Keratinocyte (primary cell): Measurements from ENCODE around the gene NUDT21. TPM values are rescaled to one million over a fixed set of nuclear protein-coding genes. Genes with fewer than 3 reads are reported as not detected.

Experiments
- DNase-seq: peaks from one replicate; pipeline ENCODE4 v3.0.0-alpha.2; 2011; ENCODE audit warnings: low read depth, missing footprints, low spot score
- FAIRE-seq: peaks from 2 replicates; lab custom pipeline; 2011; peaks lifted over from hg19 to GRCh38; lab: Jason Lieb, UNC
- H2AFZ ChIP-seq: 2 replicates; pipeline ENCODE4 v1.6.0; 2012; ENCODE audit warnings: low read length, control low read depth, inconsistent platforms; ENCODE audit not compliant: control insufficient read depth
- H3K27ac ChIP-seq: 2 replicates; pipeline ENCODE4 v1.5.1; 2011; ENCODE audit warnings: low read length; ENCODE audit not compliant: control insufficient read depth, insufficient read depth
- H3K27me3 ChIP-seq: 3 replicates; pipeline ENCODE4 v1.6.0; 2011; ENCODE audit warnings: low read length; ENCODE audit not compliant: control insufficient read depth, insufficient read depth; ENCODE audit errors: extremely low read depth
- H3K36me3 ChIP-seq, 2 experiments: 2 replicates in 1 of 2; 3 replicates in 1 of 2; pipeline ENCODE4 v1.5.1; 2011; ENCODE audit warnings: low read length in 2 of 2, mild to moderate bottlenecking in 1 of 2; ENCODE audit not compliant: control insufficient read depth in 2 of 2, insufficient read depth in 2 of 2; ENCODE audit errors: extremely low read depth in 1 of 2
- H3K4me1 ChIP-seq: 3 replicates; pipeline ENCODE4 v1.5.1; 2011; ENCODE audit warnings: low read length; ENCODE audit not compliant: control insufficient read depth, insufficient read depth; ENCODE audit errors: extremely low read depth
- H3K4me2 ChIP-seq: 3 replicates; pipeline ENCODE4 v1.6.0; 2011; ENCODE audit warnings: low read depth, low read length; ENCODE audit not compliant: control insufficient read depth, insufficient read depth; ENCODE audit errors: extremely low read depth
- H3K4me3 ChIP-seq, 3 experiments: fragments of 200-600 bp in 1 of 3; sonication (generic) in 1 of 3; 2 replicates in 2 of 3; 3 replicates in 1 of 3; pipeline ENCODE4 v1.5.1; 2011 to 2016; ENCODE audit warnings: low read length in 3 of 3, mild to moderate bottlenecking in 3 of 3, control low read depth in 2 of 3, inconsistent platforms in 1 of 3, low read depth in 1 of 3, mixed read lengths in 1 of 3, mixed run types in 1 of 3, moderate library complexity in 1 of 3; ENCODE audit not compliant: control insufficient read depth in 2 of 3, insufficient read depth in 2 of 3; ENCODE audit errors: extremely low read depth in 1 of 3
- H3K79me2 ChIP-seq: 2 replicates; pipeline ENCODE4 v1.6.0; 2012; ENCODE audit warnings: low read length; ENCODE audit not compliant: control insufficient read depth, insufficient read depth
- H3K9ac ChIP-seq: 3 replicates; pipeline ENCODE4 v1.6.0; 2011; ENCODE audit warnings: low read length; ENCODE audit not compliant: control insufficient read depth, insufficient read depth; ENCODE audit errors: extremely low read depth
- H3K9me1 ChIP-seq: 3 replicates; pipeline ENCODE4 v1.6.0; 2011; ENCODE audit warnings: low read length; ENCODE audit not compliant: control insufficient read depth, insufficient read depth; ENCODE audit errors: extremely low read depth
- H3K9me3 ChIP-seq: 2 replicates; pipeline ENCODE4 v1.5.1; 2012; ENCODE audit warnings: low read depth, low read length; ENCODE audit not compliant: control insufficient read depth
- H4K20me1 ChIP-seq: 3 replicates; pipeline ENCODE4 v1.6.0; 2011; ENCODE audit warnings: low read length; ENCODE audit not compliant: control insufficient read depth, insufficient read depth; ENCODE audit errors: extremely low read depth
- CTCF ChIP-seq, 3 experiments: IDR thresholded peaks in 1 of 3; conservative IDR thresholded peaks in 1 of 3; optimal IDR thresholded peaks in 1 of 3; 2 replicates in 2 of 3; 3 replicates in 1 of 3; pipeline versions ENCODE3 to v1.5.1; 2011; ENCODE audit warnings: low read length in 3 of 3, mild to moderate bottlenecking in 3 of 3, moderate library complexity in 2 of 3, control low read depth in 1 of 3, inconsistent platforms in 1 of 3; ENCODE audit not compliant: insufficient read depth in 2 of 3; ENCODE audit errors: extremely low read depth in 1 of 3
- EZH2 ChIP-seq: IDR thresholded peaks from one replicate; pipeline ENCODE4 v1.6.1; 2012; ENCODE audit warnings: inconsistent platforms, mild to moderate bottlenecking, low read length, moderate library complexity
- dilution Hi-C: fragments of 300-500 bp; cut with MboI; formaldehyde crosslinking; loops from one replicate; pipeline ENCODE4 v1.7.0; 2020; ENCODE audit warnings: low sequenced_read_pairs; ENCODE audit not compliant: extremely low pct_ligation_motif_present
- polyA plus RNA-seq, 5 experiments: library from polyadenylated mRNA; depleted of rRNA in 3 of 5; stranded (reverse) in 3 of 5; stranded (forward) in 1 of 5; unstranded in 1 of 5; fragments of >200 nt; gene quantifications; 1 replicate in 1 of 5; 2 replicates in 3 of 5; 3 replicates in 1 of 5; pipeline versions ENCODE4 v1.2.1 to v1.2.3, GENCODE V29; 2011 to 2012; ENCODE audit warnings: missing spikeins in 2 of 5, low read depth in 1 of 5, low replicate concordance in 1 of 5

NUDT21 gene
- polyA plus RNA-seq, 1 donor (not counting 4 experiments of a cell fraction or from before 2014, with no cell fraction given) = 98.2 TPM

GRCh38 chr16:56405977-56406672 lies 45.0 kb downstream of the NUDT21 start:
- no peak overlapping the region for H3K27ac ChIP-seq
- H3K36me3 ChIP-seq = peaks cover 12 to 36% of the 10 kb centered on the region in 2 experiments

GRCh38 chr16:56401482-56401881 lies 49.6 kb downstream of the NUDT21 start:
- Histone ChIP-seq H3K9ac (no peak overlapping the region), H3K79me2 (no peaks in the 10 kb centered on the region), H3K9me1 (no peaks in the 10 kb centered on the region), H3K27ac (no peak overlapping the region), H3K4me1 (no peaks in the 10 kb centered on the region), H4K20me1 (no peaks in the 10 kb centered on the region), H2AFZ (no peak overlapping the region), H3K9me3 (no peaks in the 10 kb centered on the region), H3K4me2 (no peak overlapping the region), H3K27me3 (no peaks in the 10 kb centered on the region), H3K36me3 (peaks cover 14 to 33% of the 10 kb centered on the region in 2 experiments), H3K4me3 (no peak overlapping the region)
- DNase-seq (no peak), FAIRE-seq (no peak)
- dilution Hi-C loops = no loop called here
- TF ChIP-seq EZH2 = no peak
- peak; percentile 57 to 71 (median 64) for TF ChIP-seq CTCF (optimal IDR thresholded peaks at IDR 0.05 in 1 of 3, IDR thresholded peaks at IDR 0.05 in 1 of 3, conservative IDR thresholded peaks at IDR 0.05 in 1 of 3; ENCODE audit: extremely low read depth in 1 of 3, insufficient read depth in 2 of 3, low read length in 3 of 3)

More at GRCh38 chr16:56405977-56406672, 45.0 kb downstream of the NUDT21 start:
- H3K4me3 ChIP-seq = no peak overlapping the region
- H3K79me2 ChIP-seq = no peaks in the 10 kb centered on the region
- H3K9me1 ChIP-seq = no peaks in the 10 kb centered on the region
- no peak overlapping the region for H3K9ac ChIP-seq
- peaks cover 5% of the 10 kb centered on the region for H3K4me1 ChIP-seq
- no peaks in the 10 kb centered on the region for H3K27me3 ChIP-seq
- FAIRE-seq (no peak), DNase-seq (no peak)
- TF ChIP-seq EZH2 (no peak), CTCF (optimal IDR thresholded peaks at IDR 0.05 in 1 of 3, IDR thresholded peaks at IDR 0.05 in 1 of 3, conservative IDR thresholded peaks at IDR 0.05 in 1 of 3; ENCODE audit: extremely low read depth in 1 of 3, insufficient read depth in 2 of 3, low read length in 3 of 3) (no peak)
- dilution Hi-C loops = no loop called here
- no peak overlapping the region for H3K4me2 ChIP-seq
- no peaks in the 10 kb centered on the region for H3K9me3 ChIP-seq
- no peak overlapping the region for H2AFZ ChIP-seq
- no peaks in the 10 kb centered on the region for H4K20me1 ChIP-seq
